Measurements from ENCODE around the gene OR2G6. TPM values are rescaled to one million over a fixed set of nuclear protein-coding genes. Genes with fewer than 3 reads are reported as not detected.
"Not testable (repeated sequence)": the region's sequence is repeated elsewhere in the genome, so short reads cannot be mapped to it uniquely, and the experiment has no call there.

Gene OR2G6
- polyA plus RNA-seq, 1 donor from 2014 or later: not detected

DNA sequence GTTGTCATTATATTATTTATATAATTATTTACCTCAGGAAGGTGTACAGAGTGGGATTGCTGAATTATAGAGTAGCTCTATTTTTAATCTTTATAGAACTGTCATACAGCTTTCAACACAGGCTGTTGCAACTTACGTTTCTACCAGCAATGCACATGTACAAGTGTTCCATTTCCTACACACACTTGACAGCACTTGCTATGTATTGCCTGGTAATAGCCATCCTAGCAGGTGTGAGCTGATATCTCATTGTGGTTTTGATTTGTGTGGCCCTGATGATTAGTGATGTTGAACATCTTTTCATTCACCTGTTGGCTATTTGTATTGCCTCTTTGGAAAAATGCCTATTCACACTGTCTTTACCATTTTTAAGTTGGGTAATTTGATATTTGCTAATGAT, 32.2 kb upstream of the OR2G6 start:
- H3K36me3 ChIP-seq (ENCODE audit: insufficient read depth, low read length); H3K9ac ChIP-seq (ENCODE audit: low read length); H3K9me3 ChIP-seq (ENCODE audit: low read length); H4K20me1 ChIP-seq (ENCODE audit: insufficient read depth); H3K4me2 ChIP-seq (ENCODE audit: low read length); H3K27ac ChIP-seq (ENCODE audit: low read length); H2AFZ ChIP-seq (ENCODE audit: low read depth, low read length); H3K4me3 ChIP-seq (ENCODE audit: low read length); H3K27me3 ChIP-seq (ENCODE audit: insufficient read depth, low read depth, low read length); H3K9me2 ChIP-seq (ENCODE audit: insufficient read depth, low read length); H3K79me2 ChIP-seq (replicated peaks; ENCODE audit: insufficient read depth, low read length); H3F3A ChIP-seq (ENCODE audit: insufficient read depth, low read length, poor library complexity, severe bottlenecking): not testable (repeated sequence)

DNA sequence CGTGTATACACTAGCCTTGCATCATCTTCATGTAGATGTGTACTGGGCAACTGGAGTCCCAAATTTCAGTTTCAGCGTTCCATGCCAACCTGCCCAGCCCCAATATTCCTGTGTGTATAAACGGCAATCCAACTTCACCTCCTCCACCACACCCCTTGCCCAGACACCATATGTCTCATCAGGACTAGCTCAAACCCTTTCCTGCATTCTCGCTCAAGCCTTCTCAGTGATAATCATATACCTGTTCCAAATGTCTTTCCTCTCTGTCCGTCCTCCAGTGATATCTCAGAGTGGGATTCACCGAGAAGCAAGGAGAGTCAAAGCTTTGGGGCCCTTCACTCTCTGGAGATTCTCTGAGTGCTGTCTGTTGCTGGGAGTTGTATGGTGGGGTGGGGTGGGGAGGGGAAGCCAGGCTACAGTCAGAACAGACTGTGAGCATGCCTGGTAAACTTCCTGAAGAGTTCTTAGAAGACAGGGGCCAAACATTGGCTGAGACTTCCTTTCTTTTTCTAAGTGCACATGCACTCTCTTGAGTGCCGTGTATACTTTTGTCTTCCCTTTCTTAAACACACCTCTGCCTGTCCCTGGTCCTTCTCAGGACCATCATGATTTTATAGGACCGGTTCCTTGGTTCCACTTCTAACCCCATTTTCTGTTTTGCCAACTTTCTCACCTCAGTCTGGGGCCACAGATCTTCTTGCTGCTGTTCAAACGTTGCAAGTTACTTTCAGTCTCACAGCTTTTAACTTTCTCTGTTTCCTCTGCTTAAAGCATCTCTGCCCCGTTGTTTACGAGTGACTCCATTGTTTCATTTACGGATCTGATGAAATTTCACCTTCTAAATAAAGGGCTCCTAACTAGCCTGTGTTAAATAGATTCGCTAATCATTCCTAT, 25.9 kb upstream of the OR2G6 start:
- not testable (repeated sequence) for H3K4me2 ChIP-seq (ENCODE audit: low read length); H3K36me3 ChIP-seq (ENCODE audit: insufficient read depth, low read length); H3K27ac ChIP-seq (ENCODE audit: low read length); H3F3A ChIP-seq (ENCODE audit: insufficient read depth, low read length, poor library complexity, severe bottlenecking); H2AFZ ChIP-seq (ENCODE audit: low read depth, low read length); H4K20me1 ChIP-seq (ENCODE audit: insufficient read depth); H3K79me2 ChIP-seq (replicated peaks; ENCODE audit: insufficient read depth, low read length); H3K4me3 ChIP-seq (ENCODE audit: low read length); H3K9me3 ChIP-seq (ENCODE audit: low read length); H3K9ac ChIP-seq (ENCODE audit: low read length); H3K27me3 ChIP-seq (ENCODE audit: insufficient read depth, low read depth, low read length); H3K9me2 ChIP-seq (ENCODE audit: insufficient read depth, low read length)

DNA sequence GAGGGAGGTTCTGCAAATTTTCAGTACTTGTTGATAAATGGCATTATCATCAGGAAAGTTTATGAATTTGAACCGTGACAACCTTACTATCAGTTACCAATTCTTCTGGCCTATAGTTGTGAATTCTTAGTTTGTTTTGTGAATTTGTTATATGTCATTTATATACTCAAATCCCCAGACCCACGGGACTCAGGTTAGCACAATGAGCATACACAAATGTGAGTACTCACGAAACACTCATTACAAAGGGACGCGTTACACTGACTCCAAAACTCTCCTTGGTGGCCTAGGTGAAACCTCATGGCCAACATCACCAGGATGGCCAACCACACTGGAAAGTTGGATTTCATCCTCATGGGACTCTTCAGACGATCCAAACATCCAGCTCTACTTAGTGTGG, 19.6 kb upstream of the OR2G6 start, which contains the start of gene OR2T5:
OR2T5 (plus strand) TSS at position 301 of the 400 bp plus-strand sequence; CDS start at position 301, 0 bp downstream.
- not testable (repeated sequence) for H3K79me2 ChIP-seq (replicated peaks; ENCODE audit: insufficient read depth, low read length); H3K4me3 ChIP-seq (ENCODE audit: low read length); H3K27ac ChIP-seq (ENCODE audit: low read length); H3K36me3 ChIP-seq (ENCODE audit: insufficient read depth, low read length); H4K20me1 ChIP-seq (ENCODE audit: insufficient read depth); H3K9me2 ChIP-seq (ENCODE audit: insufficient read depth, low read length); H3K9ac ChIP-seq (ENCODE audit: low read length); H3F3A ChIP-seq (ENCODE audit: insufficient read depth, low read length, poor library complexity, severe bottlenecking); H2AFZ ChIP-seq (ENCODE audit: low read depth, low read length); H3K27me3 ChIP-seq (ENCODE audit: insufficient read depth, low read depth, low read length); H3K9me3 ChIP-seq (ENCODE audit: low read length); H3K4me2 ChIP-seq (ENCODE audit: low read length)

DNA sequence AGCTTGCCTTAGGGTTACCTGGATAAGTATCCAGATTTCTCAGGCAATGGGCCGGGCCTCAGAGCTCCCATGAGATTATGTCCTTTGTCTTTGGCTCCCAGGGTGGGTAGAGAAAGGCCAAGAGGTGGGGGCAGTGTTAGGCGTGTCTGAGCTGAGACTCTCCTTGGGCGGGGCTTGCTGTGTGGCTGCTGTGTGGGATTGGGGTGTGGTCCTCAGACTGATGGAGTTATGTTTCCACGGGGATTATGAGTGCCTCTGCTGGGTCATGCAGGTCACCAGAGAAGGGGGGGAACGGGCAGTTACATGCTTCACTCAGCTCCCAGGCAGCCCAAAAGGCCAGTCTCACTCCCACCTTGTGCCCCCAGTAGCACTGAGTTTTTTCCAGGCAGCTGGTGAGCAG, 11.2 kb upstream of the OR2G6 start:
- H3K4me2 ChIP-seq (ENCODE audit: low read length); H3K9ac ChIP-seq (ENCODE audit: low read length); H3F3A ChIP-seq (ENCODE audit: insufficient read depth, low read length, poor library complexity, severe bottlenecking); H4K20me1 ChIP-seq (ENCODE audit: insufficient read depth); H3K9me3 ChIP-seq (ENCODE audit: low read length); H3K9me2 ChIP-seq (ENCODE audit: insufficient read depth, low read length); H2AFZ ChIP-seq (ENCODE audit: low read depth, low read length); H3K27me3 ChIP-seq (ENCODE audit: insufficient read depth, low read depth, low read length); H3K4me3 ChIP-seq (ENCODE audit: low read length); H3K36me3 ChIP-seq (ENCODE audit: insufficient read depth, low read length); H3K79me2 ChIP-seq (replicated peaks; ENCODE audit: insufficient read depth, low read length); H3K27ac ChIP-seq (ENCODE audit: low read length): not testable (repeated sequence)

DNA sequence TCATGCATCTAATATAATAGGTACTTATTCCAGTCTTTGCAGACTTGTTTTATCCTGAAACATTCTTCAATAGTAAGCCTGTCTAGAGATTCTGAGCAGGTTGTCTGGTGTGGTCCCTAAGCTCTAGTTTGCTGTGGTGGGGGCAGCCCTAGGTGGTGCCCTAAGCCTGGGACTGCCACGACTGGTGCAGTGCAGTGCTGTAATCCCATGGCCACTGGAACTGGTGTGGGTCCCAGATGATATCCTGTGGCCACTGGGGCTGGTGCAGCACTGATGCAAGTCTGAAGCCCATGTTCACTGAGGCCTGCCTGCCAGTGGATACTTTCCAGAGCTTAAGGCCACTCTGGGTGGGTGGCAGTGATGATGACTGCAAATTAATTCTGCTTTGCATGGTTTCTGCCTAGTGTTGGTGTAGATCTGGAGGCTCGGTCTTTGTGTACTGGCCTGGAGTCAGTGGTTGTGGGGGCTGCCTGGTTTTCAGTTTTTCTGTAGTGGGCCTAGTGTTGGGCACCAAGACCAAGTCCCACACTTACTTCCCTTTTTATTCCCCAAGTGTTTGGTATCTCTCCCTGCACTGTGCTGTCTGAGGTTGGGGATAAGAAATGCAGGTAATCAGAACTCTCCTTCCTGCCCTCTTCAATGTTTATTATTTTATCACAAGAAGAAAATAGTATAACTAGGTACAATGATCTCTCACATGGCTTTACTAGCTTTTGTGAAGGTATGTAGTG, 7.4 kb upstream of the OR2G6 start:
- H3K9ac ChIP-seq (ENCODE audit: low read length); H4K20me1 ChIP-seq (ENCODE audit: insufficient read depth); H3K36me3 ChIP-seq (ENCODE audit: insufficient read depth, low read length); H3K27ac ChIP-seq (ENCODE audit: low read length); H3K4me3 ChIP-seq (ENCODE audit: low read length); H3K27me3 ChIP-seq (ENCODE audit: insufficient read depth, low read depth, low read length); H3K4me2 ChIP-seq (ENCODE audit: low read length); H3K9me2 ChIP-seq (ENCODE audit: insufficient read depth, low read length); H3K9me3 ChIP-seq (ENCODE audit: low read length); H2AFZ ChIP-seq (ENCODE audit: low read depth, low read length); H3K79me2 ChIP-seq (replicated peaks; ENCODE audit: insufficient read depth, low read length); H3F3A ChIP-seq (ENCODE audit: insufficient read depth, low read length, poor library complexity, severe bottlenecking): not testable (repeated sequence)

DNA sequence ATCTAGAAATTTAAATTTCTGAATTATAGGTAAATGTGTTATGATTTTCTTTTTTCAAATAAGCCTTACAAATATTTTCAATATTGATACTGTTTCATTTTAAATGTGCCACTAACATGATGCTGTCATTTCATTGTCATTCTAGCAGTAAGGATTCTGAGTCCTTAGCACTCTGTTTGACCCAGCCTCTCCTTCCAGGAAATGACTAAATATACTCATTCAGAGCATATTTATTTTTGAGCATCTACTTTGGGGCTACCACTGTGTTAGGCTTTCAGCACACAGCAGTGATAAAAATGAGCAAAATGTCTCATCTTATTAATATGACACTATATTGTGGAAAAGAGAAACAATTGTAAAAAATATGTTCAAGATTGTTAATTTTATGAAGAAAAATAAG, 2.3 kb downstream of the OR2G6 start:
- H4K20me1 ChIP-seq (ENCODE audit: insufficient read depth); H3K4me3 ChIP-seq (ENCODE audit: low read length); H3K36me3 ChIP-seq (ENCODE audit: insufficient read depth, low read length); H3K4me2 ChIP-seq (ENCODE audit: low read length); H3K9me2 ChIP-seq (ENCODE audit: insufficient read depth, low read length); H3K9me3 ChIP-seq (ENCODE audit: low read length); H3K27ac ChIP-seq (ENCODE audit: low read length); H2AFZ ChIP-seq (ENCODE audit: low read depth, low read length); H3K79me2 ChIP-seq (replicated peaks; ENCODE audit: insufficient read depth, low read length); H3K27me3 ChIP-seq (ENCODE audit: insufficient read depth, low read depth, low read length); H3K9ac ChIP-seq (ENCODE audit: low read length); H3F3A ChIP-seq (ENCODE audit: insufficient read depth, low read length, poor library complexity, severe bottlenecking): not testable (repeated sequence)

Measured in neural cell (in vitro differentiated cells).